Measurements from ENCODE around the gene DSCAML1.
"Not testable (repeated sequence)": the region's sequence is repeated elsewhere in the genome, so short reads cannot be mapped to it uniquely, and the experiment has no call there.

The DSCAML1 gene

GRCh38 chr11:117766026-117766425 lies 31.0 kb downstream of the DSCAML1 start (continued):
- TF ChIP-seq PATZ1 (CRISPR knock-in tag; IDR thresholded peaks at IDR 0.05; ENCODE audit: borderline replicate concordance) (no peak), ZC3H10 (CRISPR knock-in tag; IDR thresholded peaks at IDR 0.05) (no peak), ZFP30 (CRISPR knock-in tag; IDR thresholded peaks at IDR 0.05) (no peak)

- TF ChIP-seq CSDC2 (CRISPR knock-in tag; IDR thresholded peaks at IDR 0.05) (no peak), POU6F1 (CRISPR knock-in tag; IDR thresholded peaks at IDR 0.05; ENCODE audit: borderline replicate concordance, low read depth) (no peak), ARNTL (CRISPR knock-in tag; IDR thresholded peaks at IDR 0.05; ENCODE audit: borderline replicate concordance, low read depth) (no peak)
- no peak for ATAC-seq
Measured at GRCh38 chr11:117765068-117765467, 31.9 kb downstream of the DSCAML1 start.

GRCh38 chr11:117763465-117763864 lies 33.6 kb downstream of the DSCAML1 start:
- not testable (repeated sequence) for ATAC-seq

GRCh38 chr11:117761993-117762392 lies 35.0 kb downstream of the DSCAML1 start:
- no peak; the same call in 2 of the 3 replicates for ATAC-seq
- TF ChIP-seq ZNF8 (CRISPR knock-in tag; IDR thresholded peaks at IDR 0.05) (no peak), ESRRG (CRISPR knock-in tag; IDR thresholded peaks at IDR 0.05) (no peak), OSR1 (CRISPR knock-in tag; IDR thresholded peaks at IDR 0.05) (no peak), TSHZ2 (CRISPR knock-in tag; IDR thresholded peaks at IDR 0.05) (no peak), ZNF565 (CRISPR knock-in tag; conservative IDR thresholded peaks at IDR 0.05; ENCODE audit: low read depth) (no peak)

GRCh38 chr11:117759305-117759704 lies 37.7 kb downstream of the DSCAML1 start:
- TF ChIP-seq PATZ1 (CRISPR knock-in tag; IDR thresholded peaks at IDR 0.05; ENCODE audit: borderline replicate concordance) (no peak), CSDC2 (CRISPR knock-in tag; IDR thresholded peaks at IDR 0.05) (no peak), ZNF8 (CRISPR knock-in tag; IDR thresholded peaks at IDR 0.05) (no peak), ZNF70 (CRISPR knock-in tag; IDR thresholded peaks at IDR 0.05) (no peak), ISL1 (CRISPR knock-in tag; IDR thresholded peaks at IDR 0.05) (no peak), ZNF565 (CRISPR knock-in tag; conservative IDR thresholded peaks at IDR 0.05; ENCODE audit: low read depth) (no peak), BACH2 (CRISPR knock-in tag; IDR thresholded peaks at IDR 0.05; ENCODE audit: borderline replicate concordance) (no peak), TSHZ2 (CRISPR knock-in tag; IDR thresholded peaks at IDR 0.05) (no peak)
- ATAC-seq = no peak

Measured in SK-N-SH treated with all-trans-retinoic acid at 6 μM for 48 hours (cell line).